Transverse colon (tissue), 4 donors: Measurements from ENCODE around the gene TM9SF3. TPM values are rescaled to one million over a fixed set of nuclear protein-coding genes. Genes with fewer than 3 reads are reported as not detected.

Experiments
- DNase-seq: peaks from one replicate; pipeline ENCODE4 v3.0.0-alpha.2; 2019
- H3K27ac ChIP-seq, 4 donors: fragments of 200-600 bp; sonication (generic); 2 replicates each; pipeline ENCODE4 v1.5.1; 2016 to 2018; ENCODE audit warnings: inconsistent platforms in 4 of 4
- H3K27me3 ChIP-seq: fragments of 200-600 bp; sonication (generic); 2 replicates; pipeline ENCODE4 v1.5.1; 2017; ENCODE audit warnings: inconsistent platforms
- H3K36me3 ChIP-seq, 4 donors: fragments of 200-600 bp; sonication (generic); 2 replicates each; pipeline ENCODE4 v1.5.1; 2017 to 2019; ENCODE audit warnings: inconsistent platforms in 4 of 4
- H3K4me1 ChIP-seq, 4 donors: fragments of 200-600 bp; sonication (generic); 2 replicates each; pipeline ENCODE4 v1.5.1; 2017 to 2020; ENCODE audit warnings: inconsistent platforms in 4 of 4
- H3K4me3 ChIP-seq, 4 donors: fragments of 200-600 bp; sonication (generic); 1 replicate in 1 of 4; 2 replicates in 3 of 4; pipeline versions ENCODE4 v1.5.1 to v1.6.1; 2017 to 2019; ENCODE audit warnings: inconsistent platforms in 4 of 4
- H3K9me3 ChIP-seq, 2 donors: fragments of 200-600 bp; sonication (generic); 2 replicates each; pipeline ENCODE4 v1.5.1; 2017 to 2019; ENCODE audit warnings: inconsistent platforms in 2 of 2
- EP300 ChIP-seq: sonication (generic); formaldehyde crosslinking; IDR thresholded peaks from one replicate; pipeline ENCODE4 v1.6.1; 2017; ENCODE audit warnings: antibody characterized with exemption, low read depth
- POLR2A ChIP-seq: fragments of 450-650 bp; IDR thresholded peaks from one replicate; pipeline ENCODE4 v1.6.1; 2016; ENCODE audit warnings: antibody characterized with exemption, mild to moderate bottlenecking, moderate library complexity
- POLR2AphosphoS5 ChIP-seq, 3 donors: sonication (generic); formaldehyde crosslinking; IDR thresholded peaks; one replicate each; pipeline ENCODE4 v1.6.1; 2016; ENCODE audit warnings: antibody characterized with exemption in 3 of 3
- WGBS, 2 donors: methylation state at CpG; one replicate each; pipeline ENCODE4 v1.1.5; 2018; ENCODE audit warnings: low coverage in 1 of 2; 5-methylcytosine and 5-hydroxymethylcytosine counted together
- in situ Hi-C, 4 donors: fragments of 200-750 bp; cut with MboI; loops; one replicate each; pipeline versions ENCODE4 v1.15.0 to v1.15.1; 2017; ENCODE audit warnings: low sequenced_read_pairs in 3 of 4, low pct_ligation_motif_present in 1 of 4, low pct_unique_long_range_greater_than_20kb in 1 of 4
- intact Hi-C: fragments of 100-400 bp; cut with DNase I; formaldehyde crosslinking; loops from one replicate; pipeline ENCODE4 v1.15.1; 2023; ENCODE audit warnings: low total_unique reads
- total RNA-seq, 4 donors: library from RNA; depleted of rRNA; stranded (reverse); fragments of >200 nt; gene quantifications; one replicate each; pipeline ENCODE4 v1.1.0, GENCODE V29; 2016
- TF ChIP-seq, protein P1 (sequence below), 5 experiments: fragments of 200-600 bp in 3 of 5; fragments of 450-650 bp in 2 of 5; sonication (generic) in 3 of 5; IDR thresholded peaks; 1 replicate in 2 of 5; 2 replicates in 3 of 5; pipeline ENCODE4 v1.5.1; 2016 to 2017; ENCODE audit warnings: antibody characterized with exemption in 5 of 5, inconsistent platforms in 3 of 5, mild to moderate bottlenecking in 2 of 5, moderate library complexity in 1 of 5

Gene TM9SF3
- total RNA-seq, 4 donors from 2014 or later: 34.4 to 133 (median 77.3) TPM

GRCh38 chr10:96585736-96586418, 935 bp downstream of the TM9SF3 start:
- no peaks in the 10 kb centered on the region for H3K27me3 ChIP-seq
- H3K4me1 ChIP-seq: peaks cover 43 to 76% (median 70%) of the 10 kb centered on the region in 4 donors
- DNase-seq: peak; percentile 78
- H3K9me3 ChIP-seq: no peaks in the 10 kb centered on the region
- TF ChIP-seq EP300 (no peak), POLR2A (peak; percentile 80), POLR2AphosphoS5 (IDR thresholded peaks at IDR 0.05) (peak in 2 of 3 donors; percentile 13 to 73)
- TF ChIP-seq, protein P1, sequence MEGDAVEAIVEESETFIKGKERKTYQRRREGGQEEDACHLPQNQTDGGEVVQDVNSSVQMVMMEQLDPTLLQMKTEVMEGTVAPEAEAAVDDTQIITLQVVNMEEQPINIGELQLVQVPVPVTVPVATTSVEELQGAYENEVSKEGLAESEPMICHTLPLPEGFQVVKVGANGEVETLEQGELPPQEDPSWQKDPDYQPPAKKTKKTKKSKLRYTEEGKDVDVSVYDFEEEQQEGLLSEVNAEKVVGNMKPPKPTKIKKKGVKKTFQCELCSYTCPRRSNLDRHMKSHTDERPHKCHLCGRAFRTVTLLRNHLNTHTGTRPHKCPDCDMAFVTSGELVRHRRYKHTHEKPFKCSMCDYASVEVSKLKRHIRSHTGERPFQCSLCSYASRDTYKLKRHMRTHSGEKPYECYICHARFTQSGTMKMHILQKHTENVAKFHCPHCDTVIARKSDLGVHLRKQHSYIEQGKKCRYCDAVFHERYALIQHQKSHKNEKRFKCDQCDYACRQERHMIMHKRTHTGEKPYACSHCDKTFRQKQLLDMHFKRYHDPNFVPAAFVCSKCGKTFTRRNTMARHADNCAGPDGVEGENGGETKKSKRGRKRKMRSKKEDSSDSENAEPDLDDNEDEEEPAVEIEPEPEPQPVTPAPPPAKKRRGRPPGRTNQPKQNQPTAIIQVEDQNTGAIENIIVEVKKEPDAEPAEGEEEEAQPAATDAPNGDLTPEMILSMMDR (IDR thresholded peaks at IDR 0.05): no peak
- H3K27ac ChIP-seq: peak overlapping the region; percentile 98 to 99 (median 98)
- H3K4me3 ChIP-seq: peak overlapping the region; percentile 66 to 98 (median 82)
- in situ Hi-C loops: no loop called here
- H3K36me3 ChIP-seq: no peaks in the 10 kb centered on the region
- 0 to 1% methylated on average over 3 to 20 of the region's 20 CpGs for WGBS, 2 donors
- intact Hi-C loops: no loop called here

DNA sequence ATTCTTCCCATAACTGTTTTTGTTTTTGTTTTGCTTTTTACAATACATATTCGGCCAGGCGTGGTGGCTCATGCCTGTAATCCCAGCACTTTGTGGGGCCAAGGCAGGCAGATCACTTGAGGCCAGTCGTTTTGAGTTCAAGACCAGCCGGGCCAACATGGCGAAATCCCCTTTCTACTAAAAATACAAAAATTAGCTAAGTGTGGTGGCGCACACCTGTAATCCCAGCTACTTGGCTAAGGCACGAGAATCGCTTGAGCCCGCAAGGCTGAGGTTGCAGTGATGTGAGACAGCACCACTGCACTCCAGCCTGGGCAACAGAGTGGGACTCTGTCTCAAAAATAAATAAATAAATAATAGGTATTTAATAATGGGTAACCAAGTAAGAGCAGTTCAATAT, 2.3 kb downstream of the TM9SF3 start:
- intact Hi-C loops (no loop called here), in situ Hi-C loops (no loop called here)
- Histone ChIP-seq H3K4me1 (peaks cover 43 to 86% (median 80%) of the 10 kb centered on the region in 4 donors), H3K36me3 (no peaks in the 10 kb centered on the region), H3K27ac (peak overlapping the region in 2 of 4 donors; percentile 98), H3K27me3 (no peaks in the 10 kb centered on the region), H3K9me3 (no peaks in the 10 kb centered on the region), H3K4me3 (peak overlapping the region in 1 of 4 donors; percentile 98)
- WGBS, 2 donors: 66 to 83% methylated on average over 7 to 9 of the region's 9 CpGs
- no peak for DNase-seq
- TF ChIP-seq POLR2AphosphoS5 (IDR thresholded peaks at IDR 0.05): no peak
- TF ChIP-seq, protein P1 (IDR thresholded peaks at IDR 0.05): no peak
- no peak for TF ChIP-seq POLR2A
- TF ChIP-seq EP300: no peak

- H3K27ac ChIP-seq: peak overlapping the region in 2 of 4 donors; percentile 15 to 98
- no peaks in the 10 kb centered on the region for H3K36me3 ChIP-seq
- intact Hi-C loops (no loop called here), in situ Hi-C loops (no loop called here)
- no peak overlapping the region for H3K4me3 ChIP-seq
- no peaks in the 10 kb centered on the region for H3K9me3 ChIP-seq
- 61 to 85% methylated on average over 1 of the region's 1 CpG for WGBS, 2 donors
- TF ChIP-seq, protein P1 (IDR thresholded peaks at IDR 0.05): no peak
- no peak for TF ChIP-seq POLR2AphosphoS5 (IDR thresholded peaks at IDR 0.05)
- TF ChIP-seq EP300: no peak
- TF ChIP-seq POLR2A: no peak
- no peaks in the 10 kb centered on the region for H3K27me3 ChIP-seq
- H3K4me1 ChIP-seq: peaks cover 43 to 86% (median 81%) of the 10 kb centered on the region in 4 donors
- no peak for DNase-seq
Measured at GRCh38 chr10:96584035-96584434, 2.8 kb downstream of the TM9SF3 start.

DNA sequence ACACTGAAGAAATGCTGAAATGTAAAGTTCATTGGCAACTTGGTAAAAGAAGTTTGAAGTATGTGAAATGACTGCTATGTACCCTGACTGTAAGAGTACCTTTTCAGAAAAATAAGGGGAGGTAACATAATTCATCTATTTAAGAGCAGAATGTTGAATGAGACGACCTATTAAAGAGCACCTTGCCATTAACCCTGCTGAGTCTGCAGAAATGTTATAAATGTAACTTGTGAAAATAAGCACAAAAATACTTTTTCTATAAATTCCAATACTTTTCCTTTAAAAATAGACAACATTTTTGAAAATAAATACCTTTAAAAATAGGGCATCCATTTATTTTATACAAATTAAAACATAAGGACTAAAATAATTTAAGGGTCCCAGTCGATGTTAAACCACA, 7.7 kb downstream of the TM9SF3 start:
- intact Hi-C loops: no loop called here
- Histone ChIP-seq H3K4me1 (peaks cover 31 to 91% (median 71%) of the 10 kb centered on the region in 4 donors), H3K27me3 (no peaks in the 10 kb centered on the region), H3K4me3 (no peak overlapping the region), H3K9me3 (no peaks in the 10 kb centered on the region), H3K36me3 (peaks cover 0 to 6% (median 2%) of the 10 kb centered on the region in 4 donors), H3K27ac (peak overlapping the region in 3 of 4 donors; percentile 44 to 65 (median 64))
- in situ Hi-C loops: no loop called here
- TF ChIP-seq, protein P1 (IDR thresholded peaks at IDR 0.05): no peak
- TF ChIP-seq EP300: no peak
- TF ChIP-seq POLR2A: no peak
- no peak for TF ChIP-seq POLR2AphosphoS5 (IDR thresholded peaks at IDR 0.05)
- WGBS, 2 donors: 62 to 71% methylated on average over 2 of the region's 2 CpGs
- DNase-seq: no peak
